Calu3 (cell line): ENCODE data around the gene MYH6. TPM values are rescaled to one million over a fixed set of nuclear protein-coding genes. Genes with fewer than 3 reads are reported as not detected.

ENCODE experiments used
- BruUV-seq: library from RNA; stranded (reverse); fragments of 400-500 nt; replicated peaks from 2 replicates; lab custom pipeline; 2021; lab: Mats Ljungman, UMichigan
- CTCF ChIA-PET: fragments of 300-600 bp; sonication (Branson Sonifier 250); formaldehyde crosslinking; loops from one replicate; lab custom pipeline; 2022; ENCODE audit warnings: antibody characterized with exemption; lab: Charles Lee
- DNase-seq: peaks from one replicate; pipeline ENCODE4 v3.0.0; 2022
- H3K27ac Mint-ChIP-seq: one replicate; pipeline ENCODE4 v1.8.0; 2022; ENCODE audit warnings: mixed read lengths; ENCODE audit not compliant: unreplicated experiment
- H3K27me3 Mint-ChIP-seq: one replicate; pipeline ENCODE4 v1.8.0; 2022; ENCODE audit warnings: mixed read lengths; ENCODE audit not compliant: unreplicated experiment
- H3K36me3 Mint-ChIP-seq: one replicate; pipeline ENCODE4 v1.8.0; 2022; ENCODE audit warnings: mild to moderate bottlenecking, moderate library complexity, mixed read lengths; ENCODE audit not compliant: insufficient read depth, unreplicated experiment
- H3K4me1 Mint-ChIP-seq: one replicate; pipeline ENCODE4 v1.8.0; 2022; ENCODE audit warnings: mild to moderate bottlenecking, low read depth, mixed read lengths; ENCODE audit not compliant: unreplicated experiment
- H3K4me3 Mint-ChIP-seq: one replicate; pipeline ENCODE4 v1.8.0; 2022; ENCODE audit warnings: mild to moderate bottlenecking, low read depth, moderate library complexity, mixed read lengths; ENCODE audit not compliant: unreplicated experiment
- H3K9me3 Mint-ChIP-seq: one replicate; pipeline ENCODE4 v1.8.0; 2022; ENCODE audit warnings: low read depth, mixed read lengths; ENCODE audit not compliant: unreplicated experiment
- CTCF ChIP-seq: fragments of 200-600 bp; IDR thresholded peaks from one replicate; pipeline ENCODE4 v1.8.0; 2022; ENCODE audit warnings: antibody characterized with exemption; ENCODE audit not compliant: unreplicated experiment
- intact Hi-C: fragments of 100-400 bp; cut with micrococcal nuclease; formaldehyde crosslinking; loops from one replicate; pipeline ENCODE4 v1.10.0; 2022; ENCODE audit not compliant: unreplicated experiment
- microRNA-seq: library from miRNA; unstranded; fragments of <30 nt; microRNA quantifications from one replicate; pipeline ENCODE4 v1.2.0, GENCODE V29; 2022
- total RNA-seq: library from RNA; stranded (reverse); gene quantifications from 2 replicates; pipeline ENCODE4 v1.2.3, GENCODE V29; 2022

The MYH6 gene
- total RNA-seq, 1 experiment from 2014 or later = not detected

DNA sequence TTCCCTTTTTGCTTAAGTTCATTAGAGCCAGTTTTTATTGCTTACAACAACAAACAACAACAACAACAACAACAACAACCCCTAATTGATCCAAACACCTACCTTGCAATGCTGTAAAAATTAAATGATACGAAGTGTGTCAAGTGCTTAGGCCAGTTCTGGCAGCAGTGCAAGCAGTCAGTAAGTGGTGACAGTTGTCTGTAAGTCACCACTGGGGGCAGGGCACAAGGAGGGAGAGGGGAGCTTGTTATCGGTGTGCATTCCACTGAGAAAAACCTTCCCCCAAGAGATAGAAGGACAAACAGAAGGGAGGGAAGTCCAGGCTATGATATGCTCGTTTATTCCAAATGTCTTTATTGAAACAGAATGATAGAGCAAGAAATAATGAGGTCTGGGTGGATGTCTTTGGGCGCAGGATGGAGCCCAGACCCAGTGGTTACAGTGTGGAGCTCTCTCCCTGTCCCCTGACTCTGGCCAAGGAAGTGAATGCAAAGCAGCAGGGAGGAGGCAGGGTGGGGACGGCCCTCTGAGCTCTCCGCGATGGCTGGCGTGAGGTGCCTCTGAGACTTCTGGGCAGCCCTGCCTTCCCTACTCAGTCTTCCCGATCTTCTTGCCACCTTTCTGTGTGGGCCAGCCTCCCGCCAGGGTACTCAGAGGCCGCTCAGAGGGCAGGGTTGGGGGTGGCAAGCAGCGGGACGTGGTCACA lies 61.9 kb downstream of the MYH6 start:
- Mint-ChIP-seq H3K27ac (no peak overlapping the region), H3K9me3 (peaks cover under 1% of the 10 kb centered on the region), H3K36me3 (no peaks in the 10 kb centered on the region), H3K4me3 (no peak overlapping the region), H3K27me3 (peaks cover 85% of the 10 kb centered on the region), H3K4me1 (no peaks in the 10 kb centered on the region)
- no peak for TF ChIP-seq CTCF
- CTCF ChIA-PET = no interaction called here
- DNase-seq = no peak
- intact Hi-C loops = no loop called here
- no TSS peak for BruUV-seq

DNA sequence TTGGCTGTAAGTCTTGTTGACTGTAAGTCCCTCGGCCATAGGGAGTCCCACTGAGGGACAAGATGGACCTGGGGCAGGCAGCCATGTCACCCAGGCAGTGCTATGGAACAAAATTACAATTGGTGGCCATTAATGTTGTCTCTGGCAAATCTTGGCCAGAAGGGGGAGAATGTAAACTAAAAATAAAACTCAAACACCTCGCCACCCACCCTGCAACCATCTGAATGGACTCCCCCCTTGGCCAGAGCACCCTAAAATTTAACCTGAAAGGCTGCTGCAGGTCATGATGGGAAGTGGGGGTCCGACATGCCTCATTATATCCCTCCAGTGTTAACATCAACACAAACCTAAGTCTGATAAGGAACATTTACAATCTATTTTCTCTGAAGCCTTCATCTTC lies 63.6 kb downstream of the MYH6 start:
- Mint-ChIP-seq H3K4me1 (no peaks in the 10 kb centered on the region), H3K4me3 (no peak overlapping the region), H3K27me3 (peaks cover 68% of the 10 kb centered on the region), H3K36me3 (no peaks in the 10 kb centered on the region), H3K9me3 (no peaks in the 10 kb centered on the region), H3K27ac (no peak overlapping the region)
- CTCF ChIA-PET = no interaction called here
- no peak for TF ChIP-seq CTCF
- DNase-seq = no peak
- intact Hi-C loops = no loop called here
- no TSS peak for BruUV-seq

DNA sequence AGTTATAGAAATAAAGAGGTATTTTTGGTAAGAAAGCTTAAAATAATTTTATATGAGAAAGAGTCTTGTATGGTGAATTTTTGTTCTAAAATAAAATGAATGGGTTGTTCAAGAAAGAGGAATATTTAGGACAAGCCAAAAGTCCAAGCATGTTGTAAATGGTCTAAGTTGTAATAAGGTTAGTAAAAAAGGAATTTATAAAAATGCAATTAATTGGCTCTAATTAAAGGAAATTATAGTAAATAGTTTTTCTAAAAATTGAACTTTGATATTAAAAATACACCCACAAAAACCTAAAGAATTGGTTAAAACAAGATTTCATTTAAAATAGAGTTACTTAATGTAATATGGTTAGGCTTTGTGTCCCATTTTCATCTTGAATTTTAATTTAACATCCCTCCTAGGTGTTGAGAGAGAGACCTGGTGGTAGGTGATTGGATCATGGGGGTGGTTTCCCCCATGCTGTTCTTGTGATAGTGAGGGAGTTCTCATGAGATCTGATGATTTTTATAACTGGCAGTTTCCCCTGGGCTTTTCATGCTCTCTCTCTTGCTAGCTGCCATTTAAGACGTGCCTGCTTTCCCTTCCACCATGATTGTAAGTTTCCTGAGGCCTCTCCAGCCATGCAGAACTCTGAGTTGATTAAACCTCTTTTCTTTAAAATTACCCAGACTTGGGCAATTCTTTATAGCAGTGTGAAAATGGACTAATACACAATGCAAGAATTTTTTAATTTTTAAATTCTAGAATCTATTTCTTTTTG lies 68.4 kb downstream of the MYH6 start:
- H3K27ac Mint-ChIP-seq = no peak overlapping the region
- H3K4me1 Mint-ChIP-seq = no peaks in the 10 kb centered on the region
- BruUV-seq = no TSS peak
- CTCF ChIA-PET = no interaction called here
- intact Hi-C loops = no loop called here
- H3K9me3 Mint-ChIP-seq = no peaks in the 10 kb centered on the region
- no peak for DNase-seq
- no peak overlapping the region for H3K4me3 Mint-ChIP-seq
- H3K27me3 Mint-ChIP-seq = peaks cover 36% of the 10 kb centered on the region
- H3K36me3 Mint-ChIP-seq = no peaks in the 10 kb centered on the region
- TF ChIP-seq CTCF = no peak

DNA sequence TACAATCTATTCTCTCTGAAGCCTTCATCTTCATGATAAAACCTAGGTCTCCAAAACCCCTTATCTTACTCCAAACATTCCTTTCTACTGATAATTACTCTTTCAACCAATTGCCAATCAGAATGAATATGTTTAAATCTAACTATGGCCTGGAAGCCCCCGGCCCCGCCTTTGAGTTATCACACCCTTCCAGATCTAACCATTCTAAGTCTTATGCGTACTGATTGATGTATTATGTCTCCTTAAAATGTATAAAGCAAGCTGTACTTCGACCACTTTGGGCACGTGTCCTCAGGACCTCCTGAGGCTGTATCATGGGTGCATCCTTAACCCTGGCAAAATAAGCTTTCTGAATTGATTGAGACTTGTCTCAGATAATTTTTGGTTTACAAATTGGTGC lies 72.5 kb downstream of the MYH6 start:
- intact Hi-C loops = no loop called here
- H3K4me3 Mint-ChIP-seq = no peak overlapping the region
- H3K9me3 Mint-ChIP-seq = no peaks in the 10 kb centered on the region
- H3K27ac Mint-ChIP-seq = no peak overlapping the region
- no peak for DNase-seq
- H3K4me1 Mint-ChIP-seq = no peaks in the 10 kb centered on the region
- peaks cover 15% of the 10 kb centered on the region for H3K27me3 Mint-ChIP-seq
- H3K36me3 Mint-ChIP-seq = no peaks in the 10 kb centered on the region
- TF ChIP-seq CTCF = no peak
- BruUV-seq = no TSS peak
- CTCF ChIA-PET = no interaction called here

Small RNA genes within 50 kb of the gene (microRNA-seq; reads per million reads assigned to microRNA genes)
- gene MIR208A = 3.5 reads per million, percentile 4 among the genes with 10 or more reads in this experiment
- not detected for gene MIR208B

Other genes starting within 250 kb of the MYH6 start
- gene SLC7A8, start 224.6 kb downstream of the MYH6 start, total RNA-seq = 0.29 TPM in 1 of 2 replicates, not detected in the other
- gene RNF212B, start 170.3 kb downstream of the MYH6 start, total RNA-seq = not detected in 2 replicates
- gene HOMEZ, start 122.1 kb downstream of the MYH6 start, total RNA-seq = 19.3 and 22.6 TPM in 2 replicates
- gene PPP1R3E, start 105.4 kb downstream of the MYH6 start, total RNA-seq = 12.8 and 16.2 TPM in 2 replicates
- 19.0 and 21.3 TPM in 2 replicates for gene BCL2L2, start 101.4 kb downstream of the MYH6 start, total RNA-seq
- 173 and 181 TPM in 2 replicates for gene PABPN1, start 86.8 kb downstream of the MYH6 start, total RNA-seq
- gene SLC22A17, start 55.4 kb downstream of the MYH6 start, total RNA-seq = 0.39 and 0.61 TPM in 2 replicates
- gene EFS, start 43.1 kb downstream of the MYH6 start, total RNA-seq = not detected in 2 replicates
- not detected in 2 replicates for gene IL25, start 35.5 kb downstream of the MYH6 start, total RNA-seq
- not detected in 2 replicates for gene CMTM5, start 31.2 kb downstream of the MYH6 start, total RNA-seq
- gene MYH7, start 27.4 kb upstream of the MYH6 start, total RNA-seq = not detected in 2 replicates
- gene NGDN, start 61.4 kb upstream of the MYH6 start, total RNA-seq = 42.2 and 52.0 TPM in 2 replicates
- gene ZFHX2, start 143.5 kb upstream of the MYH6 start, total RNA-seq = 3.7 TPM in 2 replicates
- gene THTPA, start 148.0 kb upstream of the MYH6 start, total RNA-seq = 15.4 and 18.3 TPM in 2 replicates
- gene AP1G2, start 159.5 kb upstream of the MYH6 start, total RNA-seq = 152 and 173 TPM in 2 replicates
- gene JPH4, start 170.5 kb upstream of the MYH6 start, total RNA-seq = not detected in 2 replicates
- 1.8 and 3.0 TPM in 2 replicates for gene DHRS2, start 228.1 kb upstream of the MYH6 start, total RNA-seq